ENCODE measurements around the gene KMT5C. TPM values are rescaled to one million over a fixed set of nuclear protein-coding genes. Genes with fewer than 3 reads are reported as not detected.

Gene KMT5C
- 10 to 100 TPM; 21.9 to 26.7 TPM for total RNA-seq

GRCh38 chr19:55339105-55339888 is at the start of gene KMT5C:
Gene KMT5C, plus strand, starts transcription at chr19:55339876. Its CDS starts 2,061 bp downstream, at chr19:55341937.
- peak; percentile 100 for DNase-seq
- CTCF ChIA-PET = interaction anchor here (0.7 to 2.9 kb wide), 21 partner anchors 9 to 287 kb away, joined by 3 to 46 read pairs (median 5); partner anchors contain the start of genes HSPBP1, PPP6R1, TMEM238 and UBE2S
- peak within 1 kb of the TSS; percentile 89 for H3K4me3 Mint-ChIP-seq
- peak within 1 kb of the TSS; percentile 95 for H3K27ac Mint-ChIP-seq
- peaks cover 20% of the 10 kb centered on the region for H3K4me1 Mint-ChIP-seq (ENCODE audit: low read depth)
- peaks cover 10% of the 10 kb centered on the region for H3K36me3 Mint-ChIP-seq (ENCODE audit: low read depth)
- no peaks in the 10 kb centered on the region for H3K9me3 Mint-ChIP-seq (ENCODE audit: insufficient read depth)
- ATAC-seq = peak; percentile 86
- POLR2A ChIA-PET = interaction anchor here (0.5 to 2.1 kb wide), 25 partner anchors 8 to 165 kb away, joined by 3 to 16 read pairs (median 4); partner anchors contain the start of genes HSPBP1, PPP6R1 and UBE2S
- peaks cover 9% of the 10 kb centered on the region for H3K27me3 Mint-ChIP-seq (ENCODE audit: low read depth)

- DNase-seq = no peak
- no peaks in the 10 kb centered on the region for H3K9me3 Mint-ChIP-seq (ENCODE audit: insufficient read depth)
- peaks cover 3% of the 10 kb centered on the region for H3K27me3 Mint-ChIP-seq (ENCODE audit: low read depth)
- no peak for ATAC-seq
- peaks cover 10% of the 10 kb centered on the region for H3K4me1 Mint-ChIP-seq (ENCODE audit: low read depth)
- POLR2A ChIA-PET = no interaction called here
- no peak overlapping the region for H3K4me3 Mint-ChIP-seq
- no peaks in the 10 kb centered on the region for H3K36me3 Mint-ChIP-seq (ENCODE audit: low read depth)
- H3K27ac Mint-ChIP-seq = no peak overlapping the region
- CTCF ChIA-PET = no interaction called here
Measured at GRCh38 chr19:55297267-55297666, 42.4 kb upstream of the KMT5C start.

GRCh38 chr19:55299991-55300390 is 39.7 kb upstream of the KMT5C start:
- Mint-ChIP-seq H3K4me3 (no peak overlapping the region), H3K36me3 (ENCODE audit: low read depth) (peaks cover 6% of the 10 kb centered on the region), H3K27me3 (ENCODE audit: low read depth) (peaks cover 3% of the 10 kb centered on the region), H3K27ac (no peak overlapping the region), H3K4me1 (ENCODE audit: low read depth) (peaks cover 10% of the 10 kb centered on the region), H3K9me3 (ENCODE audit: insufficient read depth) (no peaks in the 10 kb centered on the region)
- ChIA-PET CTCF (interaction anchor here (3.8 kb wide), 1 partner anchor 8 kb away, joined by 67 read pairs; no protein-coding TSS in a partner anchor), POLR2A (no interaction called here)
- no peak for ATAC-seq
- DNase-seq = no peak

- Mint-ChIP-seq H3K27me3 (ENCODE audit: low read depth) (peaks cover 3% of the 10 kb centered on the region), H3K9me3 (ENCODE audit: insufficient read depth) (no peaks in the 10 kb centered on the region), H3K4me3 (peak overlapping the region; percentile 80), H3K36me3 (ENCODE audit: low read depth) (peaks cover 12% of the 10 kb centered on the region), H3K4me1 (ENCODE audit: low read depth) (peaks cover 15% of the 10 kb centered on the region), H3K27ac (peak overlapping the region; percentile 89)
- POLR2A ChIA-PET = interaction anchor here (0.7 to 2.6 kb wide), 6 partner anchors 12 to 83 kb away, joined by 3 to 12 read pairs (median 4); partner anchors contain the start of genes HSPBP1, KMT5C, PPP6R1 and TMEM238
- DNase-seq (no peak), ATAC-seq (no peak)
- CTCF ChIA-PET = interaction anchor here (0.6 to 3.8 kb wide), 30 partner anchors 9 to 325 kb away, joined by 3 to 67 read pairs (median 4); partner anchors contain the start of genes BRSK1, HSPBP1, KMT5C and TMEM238
Measured at GRCh38 chr19:55300886-55301458, 38.7 kb upstream of the KMT5C start.

- H3K36me3 Mint-ChIP-seq (ENCODE audit: low read depth) = peaks cover 12% of the 10 kb centered on the region
- H3K9me3 Mint-ChIP-seq (ENCODE audit: insufficient read depth) = no peaks in the 10 kb centered on the region
Measured at GRCh38 chr19:55301459-55302317, 38.0 kb upstream of the KMT5C start.

GRCh38 chr19:55302318-55302703 is 37.4 kb upstream of the KMT5C start:
- H3K36me3 Mint-ChIP-seq (ENCODE audit: low read depth) = peaks cover 12% of the 10 kb centered on the region
- POLR2A ChIA-PET = interaction anchor here (0.8 to 2.6 kb wide), 8 partner anchors 22 to 82 kb away, joined by 3 to 12 read pairs (median 4); partner anchors contain the start of genes HSPBP1, KMT5C, PPP6R1 and TMEM238
- CTCF ChIA-PET = interaction anchor here (1.0 to 3.8 kb wide), 14 partner anchors 10 to 324 kb away, joined by 3 to 67 read pairs (median 9); partner anchors contain the start of genes BRSK1, HSPBP1, KMT5C and TMEM238
- H3K27me3 Mint-ChIP-seq (ENCODE audit: low read depth) = peaks cover 3% of the 10 kb centered on the region
- ATAC-seq = no peak
- H3K27ac Mint-ChIP-seq = peak overlapping the region; percentile 89
- H3K4me3 Mint-ChIP-seq = peak overlapping the region; percentile 80
- H3K9me3 Mint-ChIP-seq (ENCODE audit: insufficient read depth) = no peaks in the 10 kb centered on the region
- peaks cover 18% of the 10 kb centered on the region for H3K4me1 Mint-ChIP-seq (ENCODE audit: low read depth)
- DNase-seq = no peak

More at GRCh38 chr19:55301459-55302317, 38.0 kb upstream of the KMT5C start:
- DNase-seq (peak; percentile 97), ATAC-seq (peak; percentile 94)
- POLR2A ChIA-PET = interaction anchor here (0.7 to 2.6 kb wide), 10 partner anchors 13 to 83 kb away, joined by 3 to 12 read pairs (median 4); partner anchors contain the start of genes HSPBP1, KMT5C, PPP6R1 and TMEM238
- peaks cover 3% of the 10 kb centered on the region for H3K27me3 Mint-ChIP-seq (ENCODE audit: low read depth)
- H3K4me3 Mint-ChIP-seq = peak overlapping the region; percentile 80
- peak overlapping the region; percentile 89 for H3K27ac Mint-ChIP-seq
- CTCF ChIA-PET = interaction anchor here (0.6 to 3.8 kb wide), 30 partner anchors 10 to 324 kb away, joined by 3 to 67 read pairs (median 4); partner anchors contain the start of genes BRSK1, HSPBP1, KMT5C and TMEM238
- H3K4me1 Mint-ChIP-seq (ENCODE audit: low read depth) = peaks cover 18% of the 10 kb centered on the region

- POLR2A ChIA-PET = interaction anchor here (0.7 to 1.8 kb wide), 4 partner anchors 44 to 99 kb away, joined by 3 to 5 read pairs (median 4); partner anchors contain the start of genes PPP6R1 and TMEM238
- DNase-seq = no peak
- H3K4me1 Mint-ChIP-seq (ENCODE audit: low read depth) = peaks cover 18% of the 10 kb centered on the region
- H3K36me3 Mint-ChIP-seq (ENCODE audit: low read depth) = peaks cover 12% of the 10 kb centered on the region
- CTCF ChIA-PET = interaction anchor here (2.9 to 3.8 kb wide), 5 partner anchors 11 to 49 kb away, joined by 24 to 67 read pairs (median 34); partner anchors contain the start of genes BRSK1, HSPBP1 and KMT5C
- no peak overlapping the region for H3K4me3 Mint-ChIP-seq
- ATAC-seq = no peak
- H3K27ac Mint-ChIP-seq = no peak overlapping the region
- H3K9me3 Mint-ChIP-seq (ENCODE audit: insufficient read depth) = no peaks in the 10 kb centered on the region
- peaks cover 3% of the 10 kb centered on the region for H3K27me3 Mint-ChIP-seq (ENCODE audit: low read depth)
Measured at GRCh38 chr19:55303477-55303876, 36.2 kb upstream of the KMT5C start.

- Mint-ChIP-seq H3K36me3 (ENCODE audit: low read depth) (peaks cover 12% of the 10 kb centered on the region), H3K9me3 (ENCODE audit: insufficient read depth) (no peaks in the 10 kb centered on the region), H3K4me1 (ENCODE audit: low read depth) (peaks cover 18% of the 10 kb centered on the region), H3K27ac (peak overlapping the region; percentile 39), H3K4me3 (no peak overlapping the region), H3K27me3 (ENCODE audit: low read depth) (peaks cover 3% of the 10 kb centered on the region)
- ChIA-PET CTCF (interaction anchor here (3.7 kb wide), 1 partner anchor 34 kb away, joined by 46 read pairs; the partner anchor contains the start of gene KMT5C), POLR2A (interaction anchor here (0.7 kb wide), 1 partner anchor 35 kb away, joined by 3 read pairs; the partner anchor contains the start of gene KMT5C)
- DNase-seq (peak; percentile 51), ATAC-seq (no peak)
Measured at GRCh38 chr19:55304279-55304978, 35.2 kb upstream of the KMT5C start.

- ChIA-PET POLR2A (interaction anchor here (0.7 kb wide), 1 partner anchor 35 kb away, joined by 3 read pairs; the partner anchor contains the start of gene KMT5C), CTCF (interaction anchor here (1.0 kb wide), 1 partner anchor 79 kb away, joined by 3 read pairs; the partner anchor contains the start of gene TMEM238)
- peaks cover 18% of the 10 kb centered on the region for H3K4me1 Mint-ChIP-seq (ENCODE audit: low read depth)
- no peaks in the 10 kb centered on the region for H3K9me3 Mint-ChIP-seq (ENCODE audit: insufficient read depth)
- peaks cover 12% of the 10 kb centered on the region for H3K36me3 Mint-ChIP-seq (ENCODE audit: low read depth)
- no peak for DNase-seq
- no peak overlapping the region for H3K27ac Mint-ChIP-seq
- no peak overlapping the region for H3K4me3 Mint-ChIP-seq
- peaks cover under 1% of the 10 kb centered on the region for H3K27me3 Mint-ChIP-seq (ENCODE audit: low read depth)
- ATAC-seq = no peak
Measured at GRCh38 chr19:55304980-55305379, 34.7 kb upstream of the KMT5C start.

- no peaks in the 10 kb centered on the region for H3K9me3 Mint-ChIP-seq (ENCODE audit: insufficient read depth)
- peaks cover 18% of the 10 kb centered on the region for H3K4me1 Mint-ChIP-seq (ENCODE audit: low read depth)
- ChIA-PET POLR2A (interaction anchor here (0.7 kb wide), 1 partner anchor 34 kb away, joined by 3 read pairs; the partner anchor contains the start of gene KMT5C), CTCF (interaction anchor here (1.0 to 1.5 kb wide), 3 partner anchors 13 to 78 kb away, joined by 3 to 6 read pairs (median 4); partner anchors contain the start of genes KMT5C and TMEM238)
- no peak overlapping the region for H3K27ac Mint-ChIP-seq
- H3K4me3 Mint-ChIP-seq = no peak overlapping the region
- DNase-seq (peak; percentile 65), ATAC-seq (peak; percentile 35)
- H3K27me3 Mint-ChIP-seq (ENCODE audit: low read depth) = no peaks in the 10 kb centered on the region
- peaks cover 12% of the 10 kb centered on the region for H3K36me3 Mint-ChIP-seq (ENCODE audit: low read depth)
Measured at GRCh38 chr19:55305491-55305890, 34.2 kb upstream of the KMT5C start.
